ENCODE measurements around the gene SVEP1. TPM values are rescaled to one million over a fixed set of nuclear protein-coding genes. Genes with fewer than 3 reads are reported as not detected.

SVEP1 gene
- total RNA-seq, 1 donor from 2014 or later, result 44.6 TPM

DNA sequence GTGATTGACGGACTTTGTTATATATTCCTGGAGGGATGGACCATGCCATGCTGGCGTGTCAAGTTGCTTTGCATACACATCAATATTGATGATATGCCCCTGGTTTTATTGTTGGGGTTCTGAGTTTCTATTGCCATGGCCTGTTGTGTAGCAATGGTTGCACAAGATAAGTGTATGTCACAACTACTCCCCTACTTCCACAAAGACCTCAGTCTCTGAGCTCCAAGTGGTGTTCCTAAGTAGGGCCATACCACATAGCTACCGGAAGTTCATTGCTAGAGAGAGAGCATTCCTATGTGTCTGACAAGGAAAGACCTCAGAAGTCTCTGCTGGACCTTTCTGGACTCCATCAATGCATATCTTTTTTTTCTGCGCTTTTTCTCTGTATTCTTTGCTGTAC lies 261.6 kb downstream of the SVEP1 start:
- no peak for DNase-seq

DNA sequence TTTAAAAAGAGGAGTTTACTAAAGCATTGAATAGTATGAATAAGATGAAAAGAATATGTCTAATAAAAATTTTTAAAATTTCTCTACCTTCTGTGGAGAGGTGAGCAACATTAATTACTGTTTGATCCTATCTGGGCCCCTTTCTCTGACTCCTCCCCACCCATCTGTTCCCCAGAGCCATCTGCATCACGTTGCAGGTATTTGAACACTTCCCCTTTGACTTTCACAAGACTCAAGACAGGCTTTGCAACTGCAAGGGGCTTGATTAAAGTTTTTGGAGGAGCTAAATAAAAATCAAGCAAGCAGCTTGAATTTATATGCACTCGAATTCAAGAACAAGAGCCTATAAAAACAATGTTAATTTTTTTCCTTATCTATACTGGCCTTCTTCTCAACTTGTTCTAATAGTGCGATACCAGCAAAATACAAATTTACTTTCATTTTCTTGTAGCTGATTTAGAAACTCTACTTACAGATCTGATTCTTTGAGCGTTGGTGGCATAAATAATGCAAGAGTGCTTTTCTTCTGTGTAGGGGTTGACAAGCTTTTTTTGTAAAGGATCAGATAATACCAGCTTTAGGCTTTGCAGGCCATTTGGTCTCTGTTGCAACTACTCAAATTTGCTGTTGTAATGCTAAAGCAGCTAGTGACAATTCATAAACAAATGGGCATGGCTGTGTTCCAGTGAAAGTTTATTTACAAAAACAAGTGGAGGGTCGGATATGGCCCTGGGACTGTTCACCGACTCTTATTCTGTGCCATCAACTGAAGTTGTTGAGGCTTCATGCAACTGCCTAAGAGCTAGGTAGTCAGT lies 263.1 kb downstream of the SVEP1 start:
- no peak for DNase-seq

Small RNA genes within 50 kb of the gene (small RNA-seq; reads per million reads assigned to genes)
- not detected for gene RNU6-1039P (ENCODE audit: low replicate concordance)

Other genes starting within 250 kb of the SVEP1 start
- not detected for gene TXNDC8, start 241.9 kb downstream of the SVEP1 start, total RNA-seq
- 1.1 TPM for gene MUSK, start 89.0 kb upstream of the SVEP1 start, total RNA-seq

Data from skin of body (tissue), 3 donors.